DND-41 (cell line): ENCODE measurements around the gene IREB2.

Experiments
- ATAC-seq: fragments of 200-7000 bp; cut with Tn5 transposase; 3 replicates; pipeline ENCODE4 v1.9.1; 2021; ENCODE audit warnings: low read depth; ENCODE audit not compliant: insufficient read depth
- DNase-seq: peaks from one replicate; pipeline ENCODE4 v3.0.0-alpha.2; 2020
- H2AFZ ChIP-seq: 2 replicates; pipeline ENCODE4 v1.6.0; 2012; ENCODE audit warnings: low read depth, low read length
- H3K27ac ChIP-seq: 2 replicates; pipeline ENCODE4 v1.5.1; 2012; ENCODE audit warnings: low read length, inconsistent platforms
- H3K27me3 ChIP-seq: fragments of 200-600 bp; sonication (generic); 2 replicates; pipeline ENCODE4 v1.6.0; 2012; ENCODE audit warnings: low read length, mild to moderate bottlenecking, inconsistent platforms; ENCODE audit not compliant: insufficient read depth, poor library complexity
- H3K36me3 ChIP-seq: 2 replicates; pipeline ENCODE4 v1.5.1; 2012; ENCODE audit warnings: low read length, inconsistent platforms; ENCODE audit not compliant: insufficient read depth
- H3K4me1 ChIP-seq: 2 replicates; pipeline ENCODE4 v1.5.1; 2012; ENCODE audit warnings: mild to moderate bottlenecking, low read length; ENCODE audit not compliant: insufficient read depth
- H3K4me2 ChIP-seq: 2 replicates; pipeline ENCODE4 v1.6.0; 2012; ENCODE audit warnings: mild to moderate bottlenecking, moderate library complexity, low read length, inconsistent platforms; ENCODE audit not compliant: insufficient read depth
- H3K4me3 ChIP-seq, 2 experiments: fragments of 200-600 bp in 1 of 2; shearing (Covaris generic) in 1 of 2; 2 replicates each; pipeline ENCODE4 v1.5.1; 2012 to 2016; ENCODE audit warnings: inconsistent platforms in 2 of 2, low read length in 2 of 2, mild to moderate bottlenecking in 2 of 2, low read depth in 1 of 2, moderate library complexity in 1 of 2
- H3K79me2 ChIP-seq: 2 replicates; pipeline ENCODE4 v1.6.0; 2012; ENCODE audit warnings: low read length, inconsistent platforms; ENCODE audit not compliant: insufficient read depth
- H3K9ac ChIP-seq: 2 replicates; pipeline ENCODE4 v1.6.0; 2012; ENCODE audit warnings: low read depth, mild to moderate bottlenecking, inconsistent platforms, low read length, moderate library complexity
- H3K9me3 ChIP-seq: 2 replicates; pipeline ENCODE4 v1.5.1; 2012; ENCODE audit warnings: low read length, moderate library complexity, mild to moderate bottlenecking, inconsistent platforms; ENCODE audit not compliant: insufficient read depth, severe bottlenecking
- H4K20me1 ChIP-seq: 2 replicates; pipeline ENCODE4 v1.6.0; 2012; ENCODE audit warnings: low read length; ENCODE audit not compliant: insufficient read depth
- EZH2 ChIP-seq: IDR thresholded peaks from 3 replicates; pipeline ENCODE4 v1.6.1; 2012; ENCODE audit warnings: borderline replicate concordance, low read depth, mild to moderate bottlenecking, moderate library complexity, low read length, inconsistent platforms; ENCODE audit not compliant: severe bottlenecking
- TF ChIP-seq, protein P1 (sequence below): IDR thresholded peaks from 2 replicates; pipeline ENCODE4 v1.5.1; 2012; ENCODE audit warnings: borderline replicate concordance, low read length, moderate library complexity, mild to moderate bottlenecking; ENCODE audit not compliant: poor library complexity, severe bottlenecking; ENCODE audit errors: extremely low read depth

Gene IREB2

GRCh38 chr15:78542647-78543046, 104.6 kb downstream of the IREB2 start:
- H4K20me1 ChIP-seq = peaks cover 12% of the 10 kb centered on the region; the same call in 1 of the 2 replicates
- no peak overlapping the region for H3K4me3 ChIP-seq
- TF ChIP-seq, protein P1, sequence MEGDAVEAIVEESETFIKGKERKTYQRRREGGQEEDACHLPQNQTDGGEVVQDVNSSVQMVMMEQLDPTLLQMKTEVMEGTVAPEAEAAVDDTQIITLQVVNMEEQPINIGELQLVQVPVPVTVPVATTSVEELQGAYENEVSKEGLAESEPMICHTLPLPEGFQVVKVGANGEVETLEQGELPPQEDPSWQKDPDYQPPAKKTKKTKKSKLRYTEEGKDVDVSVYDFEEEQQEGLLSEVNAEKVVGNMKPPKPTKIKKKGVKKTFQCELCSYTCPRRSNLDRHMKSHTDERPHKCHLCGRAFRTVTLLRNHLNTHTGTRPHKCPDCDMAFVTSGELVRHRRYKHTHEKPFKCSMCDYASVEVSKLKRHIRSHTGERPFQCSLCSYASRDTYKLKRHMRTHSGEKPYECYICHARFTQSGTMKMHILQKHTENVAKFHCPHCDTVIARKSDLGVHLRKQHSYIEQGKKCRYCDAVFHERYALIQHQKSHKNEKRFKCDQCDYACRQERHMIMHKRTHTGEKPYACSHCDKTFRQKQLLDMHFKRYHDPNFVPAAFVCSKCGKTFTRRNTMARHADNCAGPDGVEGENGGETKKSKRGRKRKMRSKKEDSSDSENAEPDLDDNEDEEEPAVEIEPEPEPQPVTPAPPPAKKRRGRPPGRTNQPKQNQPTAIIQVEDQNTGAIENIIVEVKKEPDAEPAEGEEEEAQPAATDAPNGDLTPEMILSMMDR = no peak
- TF ChIP-seq EZH2 = no peak
- peaks cover 41% of the 10 kb centered on the region for H3K79me2 ChIP-seq
- H3K4me1 ChIP-seq = peaks cover 33% of the 10 kb centered on the region
- H3K27me3 ChIP-seq = no peaks in the 10 kb centered on the region
- no peaks in the 10 kb centered on the region for H3K9me3 ChIP-seq
- H3K27ac ChIP-seq = no peak overlapping the region
- no peak overlapping the region for H2AFZ ChIP-seq
- DNase-seq = no peak
- H3K36me3 ChIP-seq = peaks cover 56% of the 10 kb centered on the region
- peak overlapping the region; percentile 98; the same call in 1 of the 2 replicates for H3K9ac ChIP-seq
- peak overlapping the region; percentile 79; the same call in 1 of the 2 replicates for H3K4me2 ChIP-seq
- no peak for ATAC-seq

DNA sequence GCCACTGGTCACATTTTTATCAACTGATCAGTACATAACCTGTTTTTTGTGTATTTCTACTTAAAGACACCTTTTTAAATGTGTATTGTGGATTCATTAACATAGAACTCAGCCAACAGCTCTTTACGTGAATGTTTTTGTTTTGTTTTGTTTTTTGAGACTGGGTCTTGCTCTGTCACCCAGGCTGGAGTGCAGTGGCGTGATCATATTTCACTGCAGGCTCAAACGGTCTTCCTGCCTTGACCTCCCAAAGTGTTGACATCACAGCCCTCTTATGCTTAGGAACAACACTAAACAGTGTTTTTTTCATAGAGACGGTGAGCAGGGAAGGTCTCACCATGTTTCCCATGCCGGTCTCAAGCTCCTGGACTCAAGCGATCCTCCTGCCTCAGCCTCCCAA, 112.2 kb downstream of the IREB2 start:
- Histone ChIP-seq H3K36me3 (peaks cover 55% of the 10 kb centered on the region), H3K27ac (no peak overlapping the region), H3K79me2 (no peaks in the 10 kb centered on the region), H3K9ac (no peak overlapping the region), H3K27me3 (no peaks in the 10 kb centered on the region), H4K20me1 (peaks cover 6% of the 10 kb centered on the region; the same call in 1 of the 2 replicates), H3K4me3 (no peak overlapping the region), H2AFZ (no peak overlapping the region), H3K4me2 (no peak overlapping the region), H3K9me3 (no peaks in the 10 kb centered on the region), H3K4me1 (no peaks in the 10 kb centered on the region)
- TF ChIP-seq, protein P1 = no peak
- no peak for TF ChIP-seq EZH2
- DNase-seq (no peak), ATAC-seq (no peak)

DNA sequence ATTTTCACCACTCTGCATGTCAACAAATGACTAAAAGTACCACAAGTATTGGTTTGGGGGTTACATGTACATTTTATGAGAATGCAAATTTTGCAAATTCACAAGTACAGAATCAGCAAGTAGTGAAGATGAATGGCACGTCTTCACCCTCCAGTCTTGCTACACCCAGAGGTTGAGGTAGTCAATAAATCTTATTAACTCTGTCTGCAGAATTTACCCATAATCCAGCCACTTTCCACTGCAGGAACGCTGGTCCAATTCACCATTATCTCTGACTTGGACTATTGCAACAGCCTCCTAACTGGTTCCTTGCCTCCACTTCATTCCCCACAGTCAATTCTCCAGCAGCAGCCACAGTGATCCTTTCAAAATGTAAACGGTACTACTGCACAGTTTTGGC, 112.8 kb downstream of the IREB2 start:
- H3K4me2 ChIP-seq = no peak overlapping the region
- peaks cover 48% of the 10 kb centered on the region for H3K36me3 ChIP-seq
- no peak overlapping the region for H3K9ac ChIP-seq
- H2AFZ ChIP-seq = no peak overlapping the region
- no peak overlapping the region for H3K27ac ChIP-seq
- H3K4me1 ChIP-seq = no peaks in the 10 kb centered on the region
- no peaks in the 10 kb centered on the region for H3K79me2 ChIP-seq
- TF ChIP-seq, protein P1 = no peak
- no peak for TF ChIP-seq EZH2
- H3K27me3 ChIP-seq = no peaks in the 10 kb centered on the region
- DNase-seq = no peak
- no peak for ATAC-seq
- H3K9me3 ChIP-seq = no peaks in the 10 kb centered on the region
- H3K4me3 ChIP-seq = no peak overlapping the region
- 0 out of 2 replicates have a peak, but pooled peaks cover 6% of the 10 kb centered on the region for H4K20me1 ChIP-seq
